ENCODE results near the gene ADSS2.
"Not testable (repeated sequence)": the region's sequence is repeated elsewhere in the genome, so short reads cannot be mapped to it uniquely, and the experiment has no call there.

Gene ADSS2

DNA sequence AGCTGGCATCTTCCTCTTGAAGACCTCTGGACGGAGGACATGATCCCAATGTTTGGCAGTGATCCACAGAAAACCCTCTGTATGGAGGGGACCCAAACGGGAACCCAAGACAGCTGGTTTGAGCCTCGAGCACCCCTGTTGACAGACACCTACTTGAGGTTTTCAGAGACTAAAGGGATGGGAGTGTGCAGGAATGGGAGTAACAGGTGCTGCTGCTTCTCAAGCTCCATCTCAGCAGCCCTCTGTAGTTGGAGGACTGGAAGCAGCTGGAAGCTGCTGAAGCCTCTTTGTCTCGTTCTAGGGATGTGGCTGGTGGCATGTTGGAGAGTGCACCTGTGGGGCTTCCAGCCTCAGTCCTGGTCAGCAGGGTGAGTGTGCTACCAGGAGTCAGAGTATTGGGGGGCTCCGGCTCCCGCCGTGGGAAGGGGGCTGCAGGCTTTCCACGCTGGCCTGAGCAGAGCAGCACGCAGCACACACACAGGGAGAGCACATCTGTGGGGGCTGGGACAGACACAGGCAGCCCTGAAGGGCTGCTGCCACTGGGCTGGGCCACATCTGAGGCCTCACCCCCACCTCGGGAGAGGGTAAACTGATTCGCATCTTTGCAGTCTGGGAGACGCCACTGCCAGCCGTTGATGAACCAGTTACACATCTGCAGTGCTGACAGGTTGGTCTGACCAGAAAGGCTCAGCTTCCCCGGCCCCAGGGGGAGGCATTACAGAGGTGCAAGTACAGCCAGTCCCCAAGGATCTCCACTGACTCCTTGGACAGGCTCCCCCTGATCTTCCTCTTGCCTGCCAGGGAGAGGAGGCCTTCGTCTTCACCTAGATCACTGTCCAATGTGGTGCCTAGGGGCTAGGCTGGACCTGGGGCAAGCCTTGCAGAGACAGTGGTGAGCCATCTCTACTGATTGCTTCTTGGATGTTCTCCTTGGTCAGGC lies 56.6 kb downstream of the ADSS2 start:
- no peak for DNase-seq

GRCh38 chr1:244394346-244394745 lies 57.4 kb downstream of the ADSS2 start:
- no peak for DNase-seq

DNA sequence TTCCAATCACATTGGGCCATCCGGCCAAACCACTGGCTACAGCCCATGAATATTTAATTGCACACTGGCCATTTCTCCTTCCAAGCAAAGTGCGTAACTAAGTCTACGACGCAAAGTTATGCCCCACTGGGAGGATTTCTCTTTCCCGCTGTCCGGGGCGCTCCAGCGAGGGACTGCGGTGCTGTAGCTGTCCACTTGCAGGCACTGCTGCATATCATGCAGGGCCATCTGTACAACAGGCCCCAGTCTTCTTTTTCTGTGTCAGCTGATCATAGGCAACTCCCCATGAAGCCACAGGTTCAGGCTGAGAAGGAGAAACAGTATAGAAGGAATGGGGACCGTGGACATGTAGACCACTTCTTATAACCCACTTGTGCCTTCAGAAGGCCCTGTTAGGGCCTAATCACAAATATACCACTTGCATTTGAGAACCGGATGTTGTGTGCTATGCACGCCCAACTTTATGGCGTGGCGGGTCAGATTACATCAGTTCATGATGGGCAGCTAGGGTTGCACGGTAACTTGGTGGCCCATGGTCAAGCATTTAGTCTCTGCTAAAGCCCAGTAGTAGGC lies 58.0 kb downstream of the ADSS2 start:
- DNase-seq = no peak

DNA sequence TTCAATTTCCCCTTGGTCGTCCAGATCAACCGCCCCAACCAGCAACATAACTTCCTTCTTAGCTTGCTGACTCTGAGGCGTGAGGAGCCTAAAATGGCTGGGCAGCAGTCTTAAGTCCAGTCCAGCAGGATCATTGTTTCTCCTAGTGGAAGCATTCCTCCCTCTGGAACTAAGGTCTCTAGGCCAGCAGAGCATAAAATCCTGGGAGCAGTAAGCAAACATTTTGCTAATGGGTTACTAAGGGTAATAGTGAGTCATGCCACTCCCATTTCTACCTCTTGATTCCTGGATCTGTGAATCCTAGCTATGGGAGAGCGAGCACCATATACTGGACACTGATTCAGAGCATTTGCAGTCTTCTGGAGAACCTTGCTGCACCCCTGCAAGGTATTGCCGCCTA lies 59.9 kb downstream of the ADSS2 start:
- no peak for DNase-seq

DNA sequence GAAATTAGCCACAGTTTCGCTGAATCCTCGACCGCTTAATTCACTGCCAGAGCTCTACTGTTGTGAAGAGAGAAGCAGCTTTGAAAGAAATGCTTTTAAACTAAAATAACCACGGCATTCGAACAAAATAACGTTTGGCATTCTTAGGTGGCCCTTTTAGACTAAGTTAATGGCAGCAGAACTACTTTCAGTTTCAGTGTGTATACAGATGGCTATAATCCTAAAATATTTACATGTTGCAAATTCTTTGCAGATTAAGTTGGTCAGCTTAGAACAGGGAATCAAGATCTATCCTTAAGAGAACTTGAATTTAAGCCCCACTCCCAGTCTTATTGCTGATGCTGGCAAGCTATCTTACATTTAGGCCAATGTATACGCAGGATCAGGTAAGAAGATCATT lies 62.7 kb downstream of the ADSS2 start:
- no peak for DNase-seq

DNA sequence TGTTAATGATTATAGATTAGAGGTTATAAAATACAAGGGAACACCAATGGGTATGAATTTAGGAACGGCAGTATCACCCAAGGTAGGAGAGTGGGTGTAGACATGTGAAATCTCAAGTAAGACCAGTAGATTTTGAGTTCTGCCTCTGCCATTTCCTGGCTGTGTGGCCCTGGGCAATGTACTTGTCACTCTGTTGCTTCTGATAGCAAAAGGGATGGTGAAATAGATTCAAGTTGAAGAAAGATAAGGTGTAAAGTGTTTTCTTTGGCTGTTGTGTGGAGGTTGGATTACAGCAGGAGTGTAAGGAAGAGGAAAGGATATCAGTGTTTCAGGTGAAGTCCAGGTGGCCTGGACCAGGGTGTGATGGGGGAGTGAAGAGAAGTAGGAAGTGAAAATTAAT lies 64.3 kb downstream of the ADSS2 start:
- DNase-seq = no peak

- no peak for DNase-seq
Measured at GRCh38 chr1:244386595-244386994, 65.1 kb downstream of the ADSS2 start.

GRCh38 chr1:244384066-244384465 lies 67.6 kb downstream of the ADSS2 start:
- DNase-seq = no peak

DNA sequence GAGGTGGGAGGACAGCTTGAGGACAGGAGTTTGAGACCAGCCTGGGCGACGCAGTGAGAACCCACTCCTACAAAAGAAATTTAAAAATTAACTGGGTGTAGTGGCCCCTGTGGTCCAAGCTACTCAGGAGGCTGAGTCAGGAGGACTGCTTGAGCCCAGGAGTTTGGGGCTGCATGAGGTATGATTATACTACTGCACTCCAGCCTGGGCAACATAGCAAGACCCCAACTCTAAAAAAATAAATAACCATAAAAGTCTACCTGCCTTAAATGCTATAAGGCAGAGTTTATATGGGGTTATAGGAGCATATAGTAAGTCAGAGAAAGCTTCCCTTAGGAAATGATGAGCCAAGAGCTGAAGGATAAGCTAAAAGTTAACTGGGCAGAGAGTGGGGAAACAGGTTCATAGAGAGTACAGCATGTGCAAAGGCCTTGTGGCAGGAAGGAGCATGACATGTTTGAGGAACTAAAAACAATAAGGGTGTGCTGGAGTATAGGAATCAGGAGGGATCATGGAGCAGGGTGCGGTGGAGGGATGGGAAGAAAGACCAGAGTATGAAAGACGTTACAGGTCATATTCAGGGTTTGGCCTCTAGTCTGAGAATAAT lies 68.3 kb downstream of the ADSS2 start:
- no peak for DNase-seq

- no peak for DNase-seq
Measured at GRCh38 chr1:244381878-244382565, 69.7 kb downstream of the ADSS2 start.

- DNase-seq = no peak
Measured at GRCh38 chr1:244376126-244376525, 75.6 kb downstream of the ADSS2 start.

DNA sequence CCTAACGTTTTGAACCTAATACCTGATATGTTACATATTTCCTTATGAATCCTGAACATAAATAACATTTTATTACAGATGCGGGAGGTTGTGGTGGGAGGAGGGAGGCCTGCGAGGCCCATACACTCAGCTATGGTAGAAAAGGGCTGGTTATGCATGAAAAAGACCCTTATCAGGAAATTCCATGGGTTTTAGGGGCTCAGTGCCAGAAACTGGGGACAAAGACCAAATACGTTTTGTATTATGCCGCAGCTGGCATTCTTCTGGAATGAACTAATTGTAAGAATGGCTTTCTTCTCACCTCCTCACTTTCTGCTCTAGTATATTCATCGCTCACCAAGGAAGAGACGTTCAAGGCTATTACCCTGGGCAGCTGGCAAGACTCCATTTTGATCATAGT lies 76.7 kb downstream of the ADSS2 start:
- DNase-seq = no peak

GRCh38 chr1:244374484-244374883 lies 77.2 kb downstream of the ADSS2 start:
- DNase-seq = not testable (repeated sequence)

GRCh38 chr1:244371242-244372141 lies 80.2 kb downstream of the ADSS2 start:
- no peak for DNase-seq

- DNase-seq = no peak
Measured at GRCh38 chr1:244370060-244370637, 81.6 kb downstream of the ADSS2 start.

GRCh38 chr1:244369256-244370057 lies 82.3 kb downstream of the ADSS2 start:
- no peak for DNase-seq

- DNase-seq = no peak
Measured at GRCh38 chr1:244368279-244368678, 83.4 kb downstream of the ADSS2 start.

DNA sequence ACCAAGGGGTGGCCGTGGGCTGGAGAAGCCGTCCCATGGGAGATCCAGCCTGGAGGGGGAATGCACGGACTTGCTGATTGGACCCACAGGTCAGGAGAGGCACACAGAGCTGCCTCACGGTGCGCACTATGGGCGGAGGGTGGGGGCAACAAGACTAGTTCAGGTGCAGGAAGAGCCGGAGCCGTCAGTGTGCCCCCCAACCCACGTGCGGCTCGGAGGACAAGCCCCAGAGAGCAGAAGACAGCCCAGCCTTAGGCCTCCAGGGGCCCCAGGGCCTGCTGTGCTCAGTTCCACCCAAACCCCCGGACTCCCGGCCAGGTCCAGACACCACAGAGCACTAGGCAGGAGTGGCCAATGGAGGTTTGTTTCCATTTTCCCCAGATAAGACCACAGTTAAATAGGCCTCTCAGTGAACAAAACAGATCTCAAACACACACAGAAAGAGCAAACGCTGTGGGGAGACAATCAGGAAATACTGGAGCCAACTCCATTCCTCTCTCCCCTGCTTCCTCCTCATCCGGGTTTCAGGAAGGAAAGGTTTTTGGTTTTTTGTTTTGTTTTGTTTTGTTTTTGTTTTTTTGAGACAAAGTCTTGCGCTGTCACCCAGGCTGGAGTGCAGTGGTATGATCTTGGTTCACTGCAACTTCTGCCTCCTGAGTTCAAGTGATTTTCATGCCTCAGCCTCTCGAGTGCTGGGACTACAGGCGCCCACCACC lies 84.2 kb downstream of the ADSS2 start:
- no peak for DNase-seq

DNA sequence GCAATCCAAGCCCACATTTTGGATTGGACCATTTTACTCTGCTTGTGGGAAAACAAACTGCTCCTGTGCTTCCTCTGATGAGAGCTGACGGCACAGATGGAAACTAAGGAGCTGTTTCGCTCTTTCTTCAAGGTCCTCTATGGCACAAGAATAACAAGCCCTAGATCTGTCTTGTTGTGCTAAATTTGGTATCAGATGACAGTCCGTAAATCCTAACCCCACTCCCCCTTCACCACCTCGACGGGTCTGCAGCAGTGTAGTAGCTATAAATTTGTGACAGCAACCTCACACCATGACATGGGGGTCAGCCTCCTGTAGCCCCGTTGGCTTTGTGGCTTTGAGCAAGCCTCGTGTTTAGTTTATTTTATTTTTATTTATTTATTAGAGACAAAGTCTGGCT lies 85.9 kb downstream of the ADSS2 start:
- no peak for DNase-seq

GRCh38 chr1:244365262-244365661 lies 86.4 kb downstream of the ADSS2 start:
- not testable (repeated sequence) for DNase-seq
